WTC11 (cell line): Measurements from ENCODE around the gene PRRG1. TPM values are rescaled to one million over a fixed set of nuclear protein-coding genes. Genes with fewer than 3 reads are reported as not detected.

Source experiments
- ATAC-seq: fragments of 200-7000 bp; cut with Tn5 transposase; 2 replicates; pipeline ENCODE4 v1.10.0; 2021; ENCODE audit warnings: mild to moderate bottlenecking, moderate library complexity
- CTCF ChIA-PET: fragments of 300-600 bp; sonication (Branson Sonifier 250); formaldehyde crosslinking; loops from one replicate; lab custom pipeline; 2021; ENCODE audit warnings: antibody characterized with exemption; lab: Charles Lee
- POLR2A ChIA-PET: fragments of 350-600 bp; sonication (Branson Sonifier 250); formaldehyde crosslinking; loops from one replicate; lab custom pipeline; 2021; ENCODE audit warnings: antibody characterized with exemption; lab: Charles Lee
- DNase-seq: peaks from one replicate; pipeline ENCODE4 v3.0.0; 2021; ENCODE audit warnings: low spot score
- H3K27ac Mint-ChIP-seq: 2 replicates; pipeline ENCODE4 v1.8.0; 2021; ENCODE audit warnings: mixed read lengths
- H3K27me3 Mint-ChIP-seq: 2 replicates; pipeline ENCODE4 v1.8.0; 2021; ENCODE audit warnings: low read depth, mild to moderate bottlenecking, moderate library complexity, mixed read lengths
- H3K36me3 Mint-ChIP-seq: 2 replicates; pipeline ENCODE4 v1.8.0; 2021; ENCODE audit warnings: mixed read lengths
- H3K4me1 Mint-ChIP-seq: 2 replicates; pipeline ENCODE4 v1.8.0; 2022; ENCODE audit warnings: mixed read lengths
- H3K4me3 Mint-ChIP-seq: 2 replicates; pipeline ENCODE4 v1.8.0; 2021; ENCODE audit warnings: mild to moderate bottlenecking, moderate library complexity, mixed read lengths
- H3K9me3 Mint-ChIP-seq: 2 replicates; pipeline ENCODE4 v1.8.0; 2021; ENCODE audit warnings: mixed read lengths
- CREB1 ChIP-seq: sonication (generic); formaldehyde crosslinking; IDR thresholded peaks from 2 replicates; pipeline ENCODE4 v1.8.0; 2023; ENCODE audit warnings: mild to moderate bottlenecking, missing genetic modification reagents
- CREM ChIP-seq: sonication (generic); formaldehyde crosslinking; IDR thresholded peaks from 2 replicates; pipeline ENCODE4 v1.8.1; 2022; ENCODE audit warnings: mild to moderate bottlenecking, missing genetic modification reagents, moderate library complexity
- EMX1 ChIP-seq: fragments of 250-450 bp; sonication (Bioruptor Pico); IDR thresholded peaks from 2 replicates; pipeline ENCODE4 v1.8.0; 2021; ENCODE audit warnings: mild to moderate bottlenecking
- FOXK1 ChIP-seq: sonication (generic); formaldehyde crosslinking; IDR thresholded peaks from 2 replicates; pipeline ENCODE4 v1.8.0; 2022; ENCODE audit warnings: mild to moderate bottlenecking, moderate library complexity, missing genetic modification reagents
- GRHL2 ChIP-seq: fragments of 250-450 bp; sonication (Bioruptor Pico); IDR thresholded peaks from 2 replicates; pipeline ENCODE4 v1.8.0; 2022; ENCODE audit warnings: mild to moderate bottlenecking, moderate library complexity; ENCODE audit not compliant: insufficient replicate concordance, severe bottlenecking
- GTF2I ChIP-seq: fragments of 250-450 bp; sonication (Bioruptor Pico); conservative IDR thresholded peaks from 2 replicates; pipeline ENCODE4 v1.4.0; 2021; ENCODE audit warnings: mild to moderate bottlenecking
- JUN ChIP-seq: sonication (generic); formaldehyde crosslinking; IDR thresholded peaks from 2 replicates; pipeline ENCODE4 v1.8.0; 2023; ENCODE audit warnings: mild to moderate bottlenecking, missing genetic modification reagents
- NFATC4 ChIP-seq: fragments of 250-450 bp; sonication (Bioruptor Pico); IDR thresholded peaks from 2 replicates; pipeline ENCODE4 v1.9.0; 2021; ENCODE audit warnings: mild to moderate bottlenecking
- NFE2L1 ChIP-seq: sonication (generic); formaldehyde crosslinking; IDR thresholded peaks from 2 replicates; pipeline ENCODE4 v1.8.1; 2023; ENCODE audit warnings: missing genetic modification reagents
- NR2C2 ChIP-seq: sonication (generic); formaldehyde crosslinking; IDR thresholded peaks from 2 replicates; pipeline ENCODE4 v1.8.0; 2022; ENCODE audit warnings: mild to moderate bottlenecking, missing genetic modification reagents
- SOX15 ChIP-seq: fragments of 250-450 bp; sonication (Bioruptor Pico); IDR thresholded peaks from 2 replicates; pipeline ENCODE4 v1.9.0; 2021; ENCODE audit warnings: mild to moderate bottlenecking
- TEAD1 ChIP-seq: sonication (generic); formaldehyde crosslinking; IDR thresholded peaks from 2 replicates; pipeline ENCODE4 v1.8.0; 2022; ENCODE audit warnings: mild to moderate bottlenecking, missing genetic modification reagents
- TP53 ChIP-seq: sonication (generic); formaldehyde crosslinking; IDR thresholded peaks from 2 replicates; pipeline ENCODE4 v1.8.1; 2023; ENCODE audit warnings: mild to moderate bottlenecking, missing genetic modification reagents
- ZNF219 ChIP-seq: sonication (generic); formaldehyde crosslinking; IDR thresholded peaks from 2 replicates; pipeline ENCODE4 v1.8.0; 2023; ENCODE audit warnings: missing genetic modification reagents, mild to moderate bottlenecking, borderline replicate concordance
- ZNF416 ChIP-seq: fragments of 250-450 bp; sonication (Bioruptor Pico); IDR thresholded peaks from 2 replicates; pipeline ENCODE4 v1.9.0; 2021; ENCODE audit warnings: mild to moderate bottlenecking, inconsistent platforms
- total RNA-seq: library from RNA; stranded (reverse); gene quantifications from 3 replicates; pipeline ENCODE4 v1.2.3, GENCODE V29; 2021
- TF ChIP-seq, protein P1 (sequence below): sonication (generic); formaldehyde crosslinking; IDR thresholded peaks from 2 replicates; pipeline ENCODE4 v1.8.0; 2023; ENCODE audit warnings: missing genetic modification reagents
- TF ChIP-seq, protein P2 (sequence below): sonication (generic); formaldehyde crosslinking; IDR thresholded peaks from 2 replicates; pipeline ENCODE4 v1.8.1; 2023; ENCODE audit warnings: mild to moderate bottlenecking, missing genetic modification reagents
- TF ChIP-seq, protein P3 (sequence below): sonication (generic); formaldehyde crosslinking; IDR thresholded peaks from 2 replicates; pipeline ENCODE4 v1.8.0; 2022; ENCODE audit warnings: mild to moderate bottlenecking, missing genetic modification reagents
- TF ChIP-seq, protein P4 (sequence below): sonication (generic); formaldehyde crosslinking; IDR thresholded peaks from 2 replicates; pipeline ENCODE4 v1.8.1; 2022; ENCODE audit warnings: mild to moderate bottlenecking, moderate library complexity, missing genetic modification reagents
- TF ChIP-seq, protein P5 (sequence below): sonication (generic); formaldehyde crosslinking; IDR thresholded peaks from 2 replicates; pipeline ENCODE4 v1.8.1; 2023; ENCODE audit warnings: mild to moderate bottlenecking, missing genetic modification reagents, moderate library complexity
- TF ChIP-seq, protein P6 (sequence below): sonication (generic); formaldehyde crosslinking; IDR thresholded peaks from 2 replicates; pipeline ENCODE4 v1.8.0; 2022; ENCODE audit warnings: mild to moderate bottlenecking, missing genetic modification reagents
- TF ChIP-seq, protein P7 (sequence below): sonication (generic); formaldehyde crosslinking; IDR thresholded peaks from 2 replicates; pipeline ENCODE4 v1.8.0; 2022; ENCODE audit warnings: mild to moderate bottlenecking, missing genetic modification reagents
- TF ChIP-seq, protein P8 (sequence below): fragments of 250-450 bp; sonication (Bioruptor Pico); IDR thresholded peaks from 2 replicates; pipeline ENCODE4 v2.1.2; 2022; ENCODE audit warnings: mild to moderate bottlenecking, moderate library complexity

Gene PRRG1
- total RNA-seq, 1 experiment from 2014 or later: 8.1 TPM

DNA sequence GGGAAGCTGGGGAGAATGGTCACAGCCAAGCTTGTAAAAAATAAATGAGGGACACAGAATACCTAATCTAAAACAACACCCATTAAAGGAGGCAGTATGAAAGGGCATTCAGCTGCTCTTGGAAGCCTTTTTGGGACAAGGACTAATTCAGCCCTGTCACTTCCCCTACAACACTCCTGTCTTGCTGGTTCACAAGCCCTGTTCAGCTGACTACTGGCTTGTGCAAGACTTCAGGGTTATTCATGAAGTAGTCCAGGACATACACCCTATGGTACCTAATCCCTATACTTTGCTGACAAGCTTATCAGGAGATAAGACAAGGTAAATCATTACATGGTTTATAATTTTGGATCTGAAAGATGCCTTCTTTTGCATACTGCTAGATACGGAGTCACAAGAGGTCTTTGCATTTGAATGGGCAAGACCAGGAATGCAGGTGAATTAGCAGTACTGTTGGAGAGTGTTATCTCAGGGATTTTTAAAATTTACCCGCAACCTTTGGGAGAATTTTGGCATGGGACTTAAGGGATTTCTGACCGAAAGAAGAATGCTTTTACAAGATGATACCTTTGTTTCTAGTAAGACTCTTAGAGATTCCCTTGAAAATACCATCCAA, 119.1 kb downstream of the PRRG1 start:
- DNase-seq (no peak), ATAC-seq (peak; percentile 58)
- H3K9me3 Mint-ChIP-seq: no peaks in the 10 kb centered on the region
- no peak for TF ChIP-seq ZNF219
- TF ChIP-seq, protein P1, sequence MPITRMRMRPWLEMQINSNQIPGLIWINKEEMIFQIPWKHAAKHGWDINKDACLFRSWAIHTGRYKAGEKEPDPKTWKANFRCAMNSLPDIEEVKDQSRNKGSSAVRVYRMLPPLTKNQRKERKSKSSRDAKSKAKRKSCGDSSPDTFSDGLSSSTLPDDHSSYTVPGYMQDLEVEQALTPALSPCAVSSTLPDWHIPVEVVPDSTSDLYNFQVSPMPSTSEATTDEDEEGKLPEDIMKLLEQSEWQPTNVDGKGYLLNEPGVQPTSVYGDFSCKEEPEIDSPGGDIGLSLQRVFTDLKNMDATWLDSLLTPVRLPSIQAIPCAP: no peak
- TF ChIP-seq TP53: no peak
- TF ChIP-seq GTF2I (CRISPR knock-in tag): no peak
- TF ChIP-seq CREM (CRISPR knock-in tag): no peak
- TF ChIP-seq SOX15 (CRISPR knock-in tag): no peak
- no peak for TF ChIP-seq ZNF416 (CRISPR knock-in tag)
- H3K4me1 Mint-ChIP-seq: peaks cover 43% of the 10 kb centered on the region
- H3K27me3 Mint-ChIP-seq: no peaks in the 10 kb centered on the region; the same call in 1 of the 2 replicates
- peak overlapping the region; percentile 84 for H3K27ac Mint-ChIP-seq
- POLR2A ChIA-PET: no interaction called here
- CTCF ChIA-PET: no interaction called here
- peaks cover 4% of the 10 kb centered on the region for H3K36me3 Mint-ChIP-seq
- H3K4me3 Mint-ChIP-seq: no peak overlapping the region

DNA sequence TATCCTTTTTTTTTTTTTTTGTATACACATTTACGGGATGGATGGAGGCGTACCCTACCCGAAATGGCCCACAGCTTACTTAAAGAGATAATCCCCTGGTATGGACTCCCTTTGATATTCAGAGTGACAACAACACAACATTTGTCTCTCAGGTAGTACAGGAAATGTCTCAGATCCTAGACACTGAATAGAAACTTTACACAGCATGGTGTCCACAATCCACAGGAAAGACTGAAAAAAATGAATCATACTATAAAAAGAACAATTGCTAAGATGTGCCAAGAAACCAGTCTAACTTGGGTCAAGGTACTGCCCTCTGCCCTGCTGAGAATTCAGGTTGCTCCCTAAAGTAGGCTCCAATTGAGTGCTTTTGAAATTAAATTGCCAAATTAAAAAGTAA, 121.5 kb downstream of the PRRG1 start:
- H3K27ac Mint-ChIP-seq: no peak overlapping the region; the same call in 1 of the 2 replicates
- CTCF ChIA-PET: no interaction called here
- TF ChIP-seq, protein P2, sequence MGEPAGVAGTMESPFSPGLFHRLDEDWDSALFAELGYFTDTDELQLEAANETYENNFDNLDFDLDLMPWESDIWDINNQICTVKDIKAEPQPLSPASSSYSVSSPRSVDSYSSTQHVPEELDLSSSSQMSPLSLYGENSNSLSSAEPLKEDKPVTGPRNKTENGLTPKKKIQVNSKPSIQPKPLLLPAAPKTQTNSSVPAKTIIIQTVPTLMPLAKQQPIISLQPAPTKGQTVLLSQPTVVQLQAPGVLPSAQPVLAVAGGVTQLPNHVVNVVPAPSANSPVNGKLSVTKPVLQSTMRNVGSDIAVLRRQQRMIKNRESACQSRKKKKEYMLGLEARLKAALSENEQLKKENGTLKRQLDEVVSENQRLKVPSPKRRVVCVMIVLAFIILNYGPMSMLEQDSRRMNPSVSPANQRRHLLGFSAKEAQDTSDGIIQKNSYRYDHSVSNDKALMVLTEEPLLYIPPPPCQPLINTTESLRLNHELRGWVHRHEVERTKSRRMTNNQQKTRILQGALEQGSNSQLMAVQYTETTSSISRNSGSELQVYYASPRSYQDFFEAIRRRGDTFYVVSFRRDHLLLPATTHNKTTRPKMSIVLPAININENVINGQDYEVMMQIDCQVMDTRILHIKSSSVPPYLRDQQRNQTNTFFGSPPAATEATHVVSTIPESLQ (CRISPR knock-in tag): no peak
- TF ChIP-seq, protein P3, sequence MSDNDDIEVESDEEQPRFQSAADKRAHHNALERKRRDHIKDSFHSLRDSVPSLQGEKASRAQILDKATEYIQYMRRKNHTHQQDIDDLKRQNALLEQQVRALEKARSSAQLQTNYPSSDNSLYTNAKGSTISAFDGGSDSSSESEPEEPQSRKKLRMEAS: no peak
- no peak for TF ChIP-seq ZNF219
- TF ChIP-seq NR2C2: no peak
- no peak for TF ChIP-seq JUN (CRISPR knock-in tag)
- TF ChIP-seq, protein P4, sequence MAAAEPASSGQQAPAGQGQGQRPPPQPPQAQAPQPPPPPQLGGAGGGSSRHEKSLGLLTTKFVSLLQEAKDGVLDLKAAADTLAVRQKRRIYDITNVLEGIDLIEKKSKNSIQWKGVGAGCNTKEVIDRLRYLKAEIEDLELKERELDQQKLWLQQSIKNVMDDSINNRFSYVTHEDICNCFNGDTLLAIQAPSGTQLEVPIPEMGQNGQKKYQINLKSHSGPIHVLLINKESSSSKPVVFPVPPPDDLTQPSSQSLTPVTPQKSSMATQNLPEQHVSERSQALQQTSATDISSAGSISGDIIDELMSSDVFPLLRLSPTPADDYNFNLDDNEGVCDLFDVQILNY: no peak
- TF ChIP-seq, protein P5, sequence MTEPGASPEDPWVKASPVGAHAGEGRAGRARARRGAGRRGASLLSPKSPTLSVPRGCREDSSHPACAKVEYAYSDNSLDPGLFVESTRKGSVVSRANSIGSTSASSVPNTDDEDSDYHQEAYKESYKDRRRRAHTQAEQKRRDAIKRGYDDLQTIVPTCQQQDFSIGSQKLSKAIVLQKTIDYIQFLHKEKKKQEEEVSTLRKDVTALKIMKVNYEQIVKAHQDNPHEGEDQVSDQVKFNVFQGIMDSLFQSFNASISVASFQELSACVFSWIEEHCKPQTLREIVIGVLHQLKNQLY (CRISPR knock-in tag): no peak
- TF ChIP-seq NFATC4 (CRISPR knock-in tag): no peak
- TF ChIP-seq EMX1 (CRISPR knock-in tag): no peak
- TF ChIP-seq NFE2L1: no peak
- TF ChIP-seq, protein P6, sequence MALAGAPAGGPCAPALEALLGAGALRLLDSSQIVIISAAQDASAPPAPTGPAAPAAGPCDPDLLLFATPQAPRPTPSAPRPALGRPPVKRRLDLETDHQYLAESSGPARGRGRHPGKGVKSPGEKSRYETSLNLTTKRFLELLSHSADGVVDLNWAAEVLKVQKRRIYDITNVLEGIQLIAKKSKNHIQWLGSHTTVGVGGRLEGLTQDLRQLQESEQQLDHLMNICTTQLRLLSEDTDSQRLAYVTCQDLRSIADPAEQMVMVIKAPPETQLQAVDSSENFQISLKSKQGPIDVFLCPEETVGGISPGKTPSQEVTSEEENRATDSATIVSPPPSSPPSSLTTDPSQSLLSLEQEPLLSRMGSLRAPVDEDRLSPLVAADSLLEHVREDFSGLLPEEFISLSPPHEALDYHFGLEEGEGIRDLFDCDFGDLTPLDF (CRISPR knock-in tag): no peak
- TF ChIP-seq, protein P7, sequence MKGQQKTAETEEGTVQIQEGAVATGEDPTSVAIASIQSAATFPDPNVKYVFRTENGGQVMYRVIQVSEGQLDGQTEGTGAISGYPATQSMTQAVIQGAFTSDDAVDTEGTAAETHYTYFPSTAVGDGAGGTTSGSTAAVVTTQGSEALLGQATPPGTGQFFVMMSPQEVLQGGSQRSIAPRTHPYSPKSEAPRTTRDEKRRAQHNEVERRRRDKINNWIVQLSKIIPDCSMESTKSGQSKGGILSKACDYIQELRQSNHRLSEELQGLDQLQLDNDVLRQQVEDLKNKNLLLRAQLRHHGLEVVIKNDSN (CRISPR knock-in tag): no peak
- TF ChIP-seq CREB1 (CRISPR knock-in tag): no peak
- TF ChIP-seq, protein P8, sequence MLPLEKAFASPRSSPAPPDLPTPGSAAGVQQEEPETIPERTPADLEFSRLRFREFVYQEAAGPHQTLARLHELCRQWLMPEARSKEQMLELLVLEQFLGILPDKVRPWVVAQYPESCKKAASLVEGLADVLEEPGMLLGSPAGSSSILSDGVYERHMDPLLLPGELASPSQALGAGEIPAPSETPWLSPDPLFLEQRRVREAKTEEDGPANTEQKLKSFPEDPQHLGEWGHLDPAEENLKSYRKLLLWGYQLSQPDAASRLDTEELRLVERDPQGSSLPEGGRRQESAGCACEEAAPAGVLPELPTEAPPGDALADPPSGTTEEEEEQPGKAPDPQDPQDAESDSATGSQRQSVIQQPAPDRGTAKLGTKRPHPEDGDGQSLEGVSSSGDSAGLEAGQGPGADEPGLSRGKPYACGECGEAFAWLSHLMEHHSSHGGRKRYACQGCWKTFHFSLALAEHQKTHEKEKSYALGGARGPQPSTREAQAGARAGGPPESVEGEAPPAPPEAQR (CRISPR knock-in tag): no peak
- no peak for TF ChIP-seq GRHL2 (CRISPR knock-in tag)
- no peak for TF ChIP-seq TEAD1 (CRISPR knock-in tag)
- TF ChIP-seq FOXK1 (CRISPR knock-in tag): no peak
- no peak for TF ChIP-seq GTF2I (CRISPR knock-in tag)
- H3K27me3 Mint-ChIP-seq: no peaks in the 10 kb centered on the region; the same call in 1 of the 2 replicates
- POLR2A ChIA-PET: no interaction called here
- H3K36me3 Mint-ChIP-seq: no peaks in the 10 kb centered on the region
- H3K9me3 Mint-ChIP-seq: no peaks in the 10 kb centered on the region
- no peak for ATAC-seq
- H3K4me3 Mint-ChIP-seq: no peak overlapping the region
- DNase-seq: no peak
- peaks cover 65% of the 10 kb centered on the region for H3K4me1 Mint-ChIP-seq
